ENCODE measurements around the gene KIAA1217.

GRCh38 chr10:24255115-24255880 is 46.4 kb downstream of the KIAA1217 start:
- no peak for TF ChIP-seq USF2 (IDR thresholded peaks at IDR 0.05; ENCODE audit: borderline replicate concordance, low read depth, low read length)
- no peak for TF ChIP-seq POLR2AphosphoS5 (IDR thresholded peaks at IDR 0.05; ENCODE audit: low read depth, low read length)
- TF ChIP-seq, protein P1, sequence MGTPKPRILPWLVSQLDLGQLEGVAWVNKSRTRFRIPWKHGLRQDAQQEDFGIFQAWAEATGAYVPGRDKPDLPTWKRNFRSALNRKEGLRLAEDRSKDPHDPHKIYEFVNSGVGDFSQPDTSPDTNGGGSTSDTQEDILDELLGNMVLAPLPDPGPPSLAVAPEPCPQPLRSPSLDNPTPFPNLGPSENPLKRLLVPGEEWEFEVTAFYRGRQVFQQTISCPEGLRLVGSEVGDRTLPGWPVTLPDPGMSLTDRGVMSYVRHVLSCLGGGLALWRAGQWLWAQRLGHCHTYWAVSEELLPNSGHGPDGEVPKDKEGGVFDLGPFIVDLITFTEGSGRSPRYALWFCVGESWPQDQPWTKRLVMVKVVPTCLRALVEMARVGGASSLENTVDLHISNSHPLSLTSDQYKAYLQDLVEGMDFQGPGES (IDR thresholded peaks at IDR 0.05; ENCODE audit: low read depth, low read length) = no peak
- TF ChIP-seq CTCF (IDR thresholded peaks at IDR 0.05) = no peak
- TF ChIP-seq, protein P2, sequence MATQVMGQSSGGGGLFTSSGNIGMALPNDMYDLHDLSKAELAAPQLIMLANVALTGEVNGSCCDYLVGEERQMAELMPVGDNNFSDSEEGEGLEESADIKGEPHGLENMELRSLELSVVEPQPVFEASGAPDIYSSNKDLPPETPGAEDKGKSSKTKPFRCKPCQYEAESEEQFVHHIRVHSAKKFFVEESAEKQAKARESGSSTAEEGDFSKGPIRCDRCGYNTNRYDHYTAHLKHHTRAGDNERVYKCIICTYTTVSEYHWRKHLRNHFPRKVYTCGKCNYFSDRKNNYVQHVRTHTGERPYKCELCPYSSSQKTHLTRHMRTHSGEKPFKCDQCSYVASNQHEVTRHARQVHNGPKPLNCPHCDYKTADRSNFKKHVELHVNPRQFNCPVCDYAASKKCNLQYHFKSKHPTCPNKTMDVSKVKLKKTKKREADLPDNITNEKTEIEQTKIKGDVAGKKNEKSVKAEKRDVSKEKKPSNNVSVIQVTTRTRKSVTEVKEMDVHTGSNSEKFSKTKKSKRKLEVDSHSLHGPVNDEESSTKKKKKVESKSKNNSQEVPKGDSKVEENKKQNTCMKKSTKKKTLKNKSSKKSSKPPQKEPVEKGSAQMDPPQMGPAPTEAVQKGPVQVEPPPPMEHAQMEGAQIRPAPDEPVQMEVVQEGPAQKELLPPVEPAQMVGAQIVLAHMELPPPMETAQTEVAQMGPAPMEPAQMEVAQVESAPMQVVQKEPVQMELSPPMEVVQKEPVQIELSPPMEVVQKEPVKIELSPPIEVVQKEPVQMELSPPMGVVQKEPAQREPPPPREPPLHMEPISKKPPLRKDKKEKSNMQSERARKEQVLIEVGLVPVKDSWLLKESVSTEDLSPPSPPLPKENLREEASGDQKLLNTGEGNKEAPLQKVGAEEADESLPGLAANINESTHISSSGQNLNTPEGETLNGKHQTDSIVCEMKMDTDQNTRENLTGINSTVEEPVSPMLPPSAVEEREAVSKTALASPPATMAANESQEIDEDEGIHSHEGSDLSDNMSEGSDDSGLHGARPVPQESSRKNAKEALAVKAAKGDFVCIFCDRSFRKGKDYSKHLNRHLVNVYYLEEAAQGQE (IDR thresholded peaks at IDR 0.05; ENCODE audit: low read depth, low read length) = no peak
- TF ChIP-seq FOSL2 (IDR thresholded peaks at IDR 0.05; ENCODE audit: borderline replicate concordance, low read depth) = no peak
- TF ChIP-seq YY1 (IDR thresholded peaks at IDR 0.05; ENCODE audit: low read depth) = no peak
- TF ChIP-seq, protein P3, sequence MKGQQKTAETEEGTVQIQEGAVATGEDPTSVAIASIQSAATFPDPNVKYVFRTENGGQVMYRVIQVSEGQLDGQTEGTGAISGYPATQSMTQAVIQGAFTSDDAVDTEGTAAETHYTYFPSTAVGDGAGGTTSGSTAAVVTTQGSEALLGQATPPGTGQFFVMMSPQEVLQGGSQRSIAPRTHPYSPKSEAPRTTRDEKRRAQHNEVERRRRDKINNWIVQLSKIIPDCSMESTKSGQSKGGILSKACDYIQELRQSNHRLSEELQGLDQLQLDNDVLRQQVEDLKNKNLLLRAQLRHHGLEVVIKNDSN (IDR thresholded peaks at IDR 0.05; ENCODE audit: borderline replicate concordance, low read depth) = no peak
- no peak for TF ChIP-seq GABPA (IDR thresholded peaks at IDR 0.05; ENCODE audit: low read depth)
- no peak; a peak in 2 of 4 replicates for TF ChIP-seq EP300 (IDR thresholded peaks at IDR 0.05; ENCODE audit: borderline replicate concordance in 1 of 2, low read depth in 1 of 2, low read length in 1 of 2)
